Activated CD8-positive, alpha-beta memory T cell treated with anti-CD3 and anti-CD28 coated beads, Interleukin-2, amount 50 U/mL, for 48 hours (primary cell): Measurements from ENCODE around the gene OR5K1.

Experiments
- DNase-seq: peaks from one replicate; pipeline ENCODE4 v3.0.0-alpha.2; 2020

OR5K1 gene

DNA sequence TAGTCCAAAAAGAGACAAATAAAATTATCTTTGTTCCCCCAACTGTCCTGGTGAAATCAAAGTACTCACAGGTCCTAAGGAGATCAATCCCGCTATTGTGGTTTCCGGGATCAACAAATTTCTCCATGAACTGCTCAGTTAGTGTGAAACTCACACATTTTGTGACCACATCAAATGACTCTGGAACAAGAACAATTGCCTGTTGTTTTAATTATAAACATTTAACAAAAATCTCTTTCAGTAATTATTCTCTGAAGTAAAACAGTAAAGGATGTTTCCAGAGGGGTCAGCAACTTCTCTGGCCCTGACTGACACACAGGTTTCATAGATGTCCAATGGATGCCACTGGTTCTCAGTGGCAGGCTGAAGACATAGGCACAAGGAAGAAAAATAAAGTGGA, 55.8 kb downstream of the OR5K1 start:
- no peak for DNase-seq

- no peak for DNase-seq
Observed at GRCh38 chr3:98519351-98519750, 56.4 kb downstream of the OR5K1 start.

GRCh38 chr3:98521897-98522543, 59.0 kb downstream of the OR5K1 start:
- DNase-seq, result peak; percentile 73
